ENCODE measurements around the gene LYG2.

The LYG2 gene

DNA sequence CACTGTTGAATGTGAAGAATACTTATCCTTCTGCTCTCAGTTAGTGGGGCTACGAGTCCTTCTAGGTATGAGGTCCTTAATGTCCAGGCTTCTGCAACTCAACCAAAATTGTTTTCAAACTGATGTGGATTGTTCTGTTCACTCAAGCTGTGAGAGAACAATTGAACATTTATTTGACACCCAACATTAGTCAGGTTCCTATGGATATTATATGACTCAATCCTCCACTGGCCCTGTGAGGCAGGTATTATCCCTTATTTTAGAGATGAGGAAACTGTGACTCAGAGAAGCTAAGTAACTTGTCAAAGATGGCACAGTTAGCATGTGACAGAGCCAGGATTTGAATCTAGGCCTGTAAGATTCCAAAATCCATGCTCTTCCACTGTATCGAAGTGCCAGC is 1.2 kb upstream of the LYG2 start:
- no peak for DNase-seq (ENCODE audit: low read depth in 1 of 2, low spot score in 1 of 2)
- TF ChIP-seq CTCF (IDR thresholded peaks at IDR 0.05; ENCODE audit: insufficient read depth, low read length) (no peak), POLR2AphosphoS5 (IDR thresholded peaks at IDR 0.05; ENCODE audit: low read depth) (no peak), GABPA (IDR thresholded peaks at IDR 0.05; ENCODE audit: low read depth) (no peak), REST (IDR thresholded peaks at IDR 0.05; ENCODE audit: insufficient replicate concordance, low read depth) (no peak), SPI1 (IDR thresholded peaks at IDR 0.05; ENCODE audit: borderline replicate concordance, low read depth) (no peak)
- no peaks in the 10 kb centered on the region for H3K27me3 ChIP-seq (ENCODE audit: insufficient read depth, poor library complexity, severe bottlenecking)
- no peak overlapping the region for H3K27ac ChIP-seq (replicated peaks)
- H3K4me3 ChIP-seq (replicated peaks; ENCODE audit: insufficient read depth, low read length), result no peak overlapping the region

DNA sequence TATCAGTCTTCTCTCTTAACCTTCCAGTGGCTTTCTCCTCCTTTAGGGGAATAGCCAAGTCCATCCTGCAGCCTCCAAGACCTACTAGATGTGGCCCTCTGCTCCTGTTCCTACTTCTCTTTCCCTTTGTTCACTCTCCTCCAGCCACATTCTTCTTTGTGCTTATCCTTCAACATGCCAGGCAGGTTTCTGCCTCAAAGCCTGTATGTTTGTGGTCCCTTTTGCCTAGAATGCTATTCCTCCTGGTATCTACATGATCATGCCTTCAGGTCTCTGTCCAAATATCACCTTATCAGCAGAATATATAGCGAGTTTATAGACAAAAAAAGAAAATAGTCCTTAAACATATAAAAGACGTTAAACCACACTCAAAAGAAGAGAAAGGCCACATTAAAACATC is 5.5 kb downstream of the LYG2 start:
- no peaks in the 10 kb centered on the region for H3K27me3 ChIP-seq (ENCODE audit: insufficient read depth, poor library complexity, severe bottlenecking)
- H3K27ac ChIP-seq (replicated peaks), result no peak overlapping the region
- H3K4me3 ChIP-seq (replicated peaks; ENCODE audit: insufficient read depth, low read length), result no peak overlapping the region
- no peak for TF ChIP-seq REST (IDR thresholded peaks at IDR 0.05; ENCODE audit: insufficient replicate concordance, low read depth)
- TF ChIP-seq CTCF (IDR thresholded peaks at IDR 0.05; ENCODE audit: insufficient read depth, low read length), result no peak
- no peak for TF ChIP-seq GABPA (IDR thresholded peaks at IDR 0.05; ENCODE audit: low read depth)
- no peak for TF ChIP-seq SPI1 (IDR thresholded peaks at IDR 0.05; ENCODE audit: borderline replicate concordance, low read depth)
- TF ChIP-seq POLR2AphosphoS5 (IDR thresholded peaks at IDR 0.05; ENCODE audit: low read depth), result no peak
- DNase-seq (ENCODE audit: low read depth in 1 of 2, low spot score in 1 of 2), result no peak

DNA sequence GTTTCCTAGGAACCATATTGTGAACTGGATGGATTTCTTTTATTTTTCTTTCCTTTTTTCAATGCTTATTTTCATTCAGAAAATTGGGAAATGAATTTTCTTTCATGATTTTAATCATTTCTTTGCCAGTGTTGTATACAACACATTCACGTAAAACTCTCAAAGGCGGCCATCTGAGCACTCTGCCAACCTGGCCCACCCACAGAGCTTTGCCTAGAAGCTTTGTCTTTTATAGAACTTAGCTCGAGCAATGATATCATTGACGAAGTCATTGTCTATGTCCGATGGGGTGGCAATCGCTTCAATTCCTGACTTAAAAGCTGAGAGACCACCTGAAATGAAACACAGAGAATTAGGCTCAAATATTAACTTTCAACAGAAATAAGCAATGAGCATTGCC is 13.3 kb downstream of the LYG2 start:
- DNase-seq (ENCODE audit: low read depth in 1 of 2, low spot score in 1 of 2), result no peak
- Histone ChIP-seq H3K27me3 (ENCODE audit: insufficient read depth, poor library complexity, severe bottlenecking) (no peaks in the 10 kb centered on the region), H3K27ac (replicated peaks) (no peak overlapping the region), H3K4me3 (replicated peaks; ENCODE audit: insufficient read depth, low read length) (no peak overlapping the region)
- TF ChIP-seq SPI1 (IDR thresholded peaks at IDR 0.05; ENCODE audit: borderline replicate concordance, low read depth) (no peak), CTCF (IDR thresholded peaks at IDR 0.05; ENCODE audit: insufficient read depth, low read length) (no peak), GABPA (IDR thresholded peaks at IDR 0.05; ENCODE audit: low read depth) (no peak), REST (IDR thresholded peaks at IDR 0.05; ENCODE audit: insufficient replicate concordance, low read depth) (no peak), POLR2AphosphoS5 (IDR thresholded peaks at IDR 0.05; ENCODE audit: low read depth) (no peak)

Data from HL-60 (cell line).